ENCODE results near the gene FAM120B.

DNA sequence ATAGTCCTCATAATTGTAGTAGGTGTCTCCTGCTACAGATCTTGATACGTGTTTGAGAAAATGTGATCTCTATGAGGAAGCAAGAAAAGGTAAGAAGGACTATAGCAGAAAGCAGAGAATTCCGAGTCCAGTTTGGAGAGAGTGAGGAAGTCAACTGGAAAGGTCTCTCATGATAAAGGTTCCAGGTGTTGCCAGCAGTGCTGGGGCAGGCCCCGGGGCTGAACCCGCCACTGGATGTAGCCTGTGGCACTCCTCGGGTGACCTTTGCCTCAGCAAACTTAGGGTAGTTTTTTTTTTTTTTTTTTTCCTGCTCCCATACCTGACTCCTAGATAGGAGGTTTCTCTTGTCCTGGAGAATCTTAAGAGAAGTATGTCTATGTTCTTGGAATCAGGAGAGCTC is 62.8 kb downstream of the FAM120B start:
- TF ChIP-seq, protein P1, sequence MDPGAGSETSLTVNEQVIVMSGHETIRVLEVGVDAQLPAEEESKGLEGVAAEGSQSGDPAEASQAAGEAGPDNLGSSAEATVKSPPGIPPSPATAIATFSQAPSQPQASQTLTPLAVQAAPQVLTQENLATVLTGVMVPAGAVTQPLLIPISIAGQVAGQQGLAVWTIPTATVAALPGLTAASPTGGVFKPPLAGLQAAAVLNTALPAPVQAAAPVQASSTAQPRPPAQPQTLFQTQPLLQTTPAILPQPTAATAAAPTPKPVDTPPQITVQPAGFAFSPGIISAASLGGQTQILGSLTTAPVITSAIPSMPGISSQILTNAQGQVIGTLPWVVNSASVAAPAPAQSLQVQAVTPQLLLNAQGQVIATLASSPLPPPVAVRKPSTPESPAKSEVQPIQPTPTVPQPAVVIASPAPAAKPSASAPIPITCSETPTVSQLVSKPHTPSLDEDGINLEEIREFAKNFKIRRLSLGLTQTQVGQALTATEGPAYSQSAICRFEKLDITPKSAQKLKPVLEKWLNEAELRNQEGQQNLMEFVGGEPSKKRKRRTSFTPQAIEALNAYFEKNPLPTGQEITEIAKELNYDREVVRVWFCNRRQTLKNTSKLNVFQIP (CRISPR knock-in tag; IDR thresholded peaks at IDR 0.05; ENCODE audit: borderline replicate concordance, low read depth), result no peak
- TF ChIP-seq TCF4 (CRISPR knock-in tag; IDR thresholded peaks at IDR 0.05; ENCODE audit: borderline replicate concordance) (no peak), ZC3H10 (CRISPR knock-in tag; IDR thresholded peaks at IDR 0.05) (no peak), BACH2 (CRISPR knock-in tag; IDR thresholded peaks at IDR 0.05; ENCODE audit: borderline replicate concordance) (no peak), TOX (CRISPR knock-in tag; IDR thresholded peaks at IDR 0.05; ENCODE audit: borderline replicate concordance) (no peak), ZNF565 (CRISPR knock-in tag; conservative IDR thresholded peaks at IDR 0.05; ENCODE audit: low read depth) (no peak), RARB (CRISPR knock-in tag; IDR thresholded peaks at IDR 0.05) (no peak)
- TF ChIP-seq, protein P2, sequence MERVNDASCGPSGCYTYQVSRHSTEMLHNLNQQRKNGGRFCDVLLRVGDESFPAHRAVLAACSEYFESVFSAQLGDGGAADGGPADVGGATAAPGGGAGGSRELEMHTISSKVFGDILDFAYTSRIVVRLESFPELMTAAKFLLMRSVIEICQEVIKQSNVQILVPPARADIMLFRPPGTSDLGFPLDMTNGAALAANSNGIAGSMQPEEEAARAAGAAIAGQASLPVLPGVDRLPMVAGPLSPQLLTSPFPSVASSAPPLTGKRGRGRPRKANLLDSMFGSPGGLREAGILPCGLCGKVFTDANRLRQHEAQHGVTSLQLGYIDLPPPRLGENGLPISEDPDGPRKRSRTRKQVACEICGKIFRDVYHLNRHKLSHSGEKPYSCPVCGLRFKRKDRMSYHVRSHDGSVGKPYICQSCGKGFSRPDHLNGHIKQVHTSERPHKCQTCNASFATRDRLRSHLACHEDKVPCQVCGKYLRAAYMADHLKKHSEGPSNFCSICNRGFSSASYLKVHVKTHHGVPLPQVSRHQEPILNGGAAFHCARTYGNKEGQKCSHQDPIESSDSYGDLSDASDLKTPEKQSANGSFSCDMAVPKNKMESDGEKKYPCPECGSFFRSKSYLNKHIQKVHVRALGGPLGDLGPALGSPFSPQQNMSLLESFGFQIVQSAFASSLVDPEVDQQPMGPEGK (CRISPR knock-in tag; IDR thresholded peaks at IDR 0.05; ENCODE audit: borderline replicate concordance), result no peak
- TF ChIP-seq, protein P3, sequence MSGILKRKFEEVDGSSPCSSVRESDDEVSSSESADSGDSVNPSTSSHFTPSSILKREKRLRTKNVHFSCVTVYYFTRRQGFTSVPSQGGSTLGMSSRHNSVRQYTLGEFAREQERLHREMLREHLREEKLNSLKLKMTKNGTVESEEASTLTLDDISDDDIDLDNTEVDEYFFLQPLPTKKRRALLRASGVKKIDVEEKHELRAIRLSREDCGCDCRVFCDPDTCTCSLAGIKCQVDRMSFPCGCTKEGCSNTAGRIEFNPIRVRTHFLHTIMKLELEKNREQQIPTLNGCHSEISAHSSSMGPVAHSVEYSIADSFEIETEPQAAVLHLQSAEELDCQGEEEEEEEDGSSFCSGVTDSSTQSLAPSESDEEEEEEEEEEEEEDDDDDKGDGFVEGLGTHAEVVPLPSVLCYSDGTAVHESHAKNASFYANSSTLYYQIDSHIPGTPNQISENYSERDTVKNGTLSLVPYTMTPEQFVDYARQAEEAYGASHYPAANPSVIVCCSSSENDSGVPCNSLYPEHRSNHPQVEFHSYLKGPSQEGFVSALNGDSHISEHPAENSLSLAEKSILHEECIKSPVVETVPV (CRISPR knock-in tag; IDR thresholded peaks at IDR 0.05), result no peak
